Activated naive CD4-positive, alpha-beta T cell treated with anti-CD3 and anti-CD28 coated beads, Interleukin-2, amount 50 U/mL, for 16 hours (primary cell): ENCODE results near the gene CLEC2L.

ENCODE experiments used
- DNase-seq: peaks from one replicate; pipeline ENCODE4 v3.0.0-alpha.2; 2020

Gene CLEC2L

GRCh38 chr7:139580435-139580834, 57.0 kb downstream of the CLEC2L start:
- DNase-seq: no peak

- DNase-seq: no peak
Observed at GRCh38 chr7:139582130-139582650, 58.7 kb downstream of the CLEC2L start.

- no peak for DNase-seq
Observed at GRCh38 chr7:139582671-139583155, 59.2 kb downstream of the CLEC2L start.

- DNase-seq: no peak
Observed at GRCh38 chr7:139583826-139584553, 60.5 kb downstream of the CLEC2L start.

GRCh38 chr7:139585042-139585441, 61.6 kb downstream of the CLEC2L start:
- no peak for DNase-seq

- DNase-seq: no peak
Observed at GRCh38 chr7:139586286-139586685, 62.8 kb downstream of the CLEC2L start.

GRCh38 chr7:139587535-139587934, 64.0 kb downstream of the CLEC2L start:
- DNase-seq: no peak

GRCh38 chr7:139588632-139589031, 65.1 kb downstream of the CLEC2L start:
- DNase-seq: no peak

GRCh38 chr7:139589474-139589873, 66.0 kb downstream of the CLEC2L start:
- no peak for DNase-seq

GRCh38 chr7:139591550-139592195, 68.2 kb downstream of the CLEC2L start:
- DNase-seq: no peak

GRCh38 chr7:139592801-139593461, 69.4 kb downstream of the CLEC2L start:
- no peak for DNase-seq

GRCh38 chr7:139594090-139594489, 70.6 kb downstream of the CLEC2L start:
- no peak for DNase-seq
